ENCODE results near the gene MAP3K14.

MAP3K14 gene

DNA sequence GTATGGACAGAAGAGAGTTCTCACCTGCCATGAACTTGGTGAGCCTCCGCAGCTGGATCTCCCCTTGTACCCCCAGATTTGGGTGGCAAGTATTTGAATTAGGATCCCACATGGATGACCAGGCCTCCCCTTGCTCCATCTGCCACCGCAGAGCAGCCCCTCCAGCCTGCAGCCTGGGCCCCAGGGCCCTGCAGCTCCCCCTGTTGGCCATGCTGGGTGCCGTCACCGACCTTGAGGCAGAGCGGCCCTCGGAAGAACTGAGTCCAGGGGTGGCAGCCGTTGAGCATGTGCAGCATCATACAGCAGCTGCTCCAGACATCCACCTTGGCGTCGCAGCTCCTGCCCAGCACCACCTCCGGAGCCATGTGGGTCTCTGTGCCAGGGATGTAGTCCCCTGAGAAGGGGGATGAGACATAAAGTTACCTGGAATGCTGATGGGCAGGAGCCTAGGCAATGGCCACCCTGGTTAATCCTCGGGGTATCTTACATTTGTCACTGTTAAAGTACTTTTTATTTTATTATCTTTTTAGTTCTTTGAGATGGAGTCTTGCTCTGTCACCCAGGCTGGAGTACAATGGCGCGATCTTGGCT is 45.9 kb downstream of the MAP3K14 start:
- no peak overlapping the region for H3K9ac ChIP-seq (ENCODE audit: low read length)
- H3K9me2 ChIP-seq (replicated peaks; ENCODE audit: insufficient read depth, low read length), result no peaks in the 10 kb centered on the region
- no peaks in the 10 kb centered on the region for H4K20me1 ChIP-seq (ENCODE audit: insufficient read depth, low read length)
- no peaks in the 10 kb centered on the region for H3K27me3 ChIP-seq (replicated peaks; ENCODE audit: insufficient read depth, low read length)
- H3K36me3 ChIP-seq (replicated peaks; ENCODE audit: insufficient read depth, low read length), result peaks cover 4% of the 10 kb centered on the region; the same call in 1 of the 2 replicates
- peak; percentile 18 for DNase-seq
- H2AFZ ChIP-seq (ENCODE audit: low read length), result no peak overlapping the region
- H3K4me2 ChIP-seq (ENCODE audit: low read depth, low read length), result no peak overlapping the region
- H3K79me2 ChIP-seq (ENCODE audit: low read length), result no peaks in the 10 kb centered on the region
- H3K27ac ChIP-seq (ENCODE audit: low read length), result no peak overlapping the region
- H3K4me3 ChIP-seq (ENCODE audit: low read length), result no peak overlapping the region
- H3F3A ChIP-seq (ENCODE audit: insufficient read depth, low read length), result 0 out of 2 replicates have a peak, but pooled peaks cover 3% of the 10 kb centered on the region
- no peaks in the 10 kb centered on the region for H3K4me1 ChIP-seq (ENCODE audit: low read length)
- no peaks in the 10 kb centered on the region for H3K9me3 ChIP-seq (replicated peaks; ENCODE audit: insufficient read depth, low read length)
- no peak for TF ChIP-seq EZH2 (optimal IDR thresholded peaks at IDR 0.05; ENCODE audit: low read depth, low read length)
- TF ChIP-seq, protein P1, sequence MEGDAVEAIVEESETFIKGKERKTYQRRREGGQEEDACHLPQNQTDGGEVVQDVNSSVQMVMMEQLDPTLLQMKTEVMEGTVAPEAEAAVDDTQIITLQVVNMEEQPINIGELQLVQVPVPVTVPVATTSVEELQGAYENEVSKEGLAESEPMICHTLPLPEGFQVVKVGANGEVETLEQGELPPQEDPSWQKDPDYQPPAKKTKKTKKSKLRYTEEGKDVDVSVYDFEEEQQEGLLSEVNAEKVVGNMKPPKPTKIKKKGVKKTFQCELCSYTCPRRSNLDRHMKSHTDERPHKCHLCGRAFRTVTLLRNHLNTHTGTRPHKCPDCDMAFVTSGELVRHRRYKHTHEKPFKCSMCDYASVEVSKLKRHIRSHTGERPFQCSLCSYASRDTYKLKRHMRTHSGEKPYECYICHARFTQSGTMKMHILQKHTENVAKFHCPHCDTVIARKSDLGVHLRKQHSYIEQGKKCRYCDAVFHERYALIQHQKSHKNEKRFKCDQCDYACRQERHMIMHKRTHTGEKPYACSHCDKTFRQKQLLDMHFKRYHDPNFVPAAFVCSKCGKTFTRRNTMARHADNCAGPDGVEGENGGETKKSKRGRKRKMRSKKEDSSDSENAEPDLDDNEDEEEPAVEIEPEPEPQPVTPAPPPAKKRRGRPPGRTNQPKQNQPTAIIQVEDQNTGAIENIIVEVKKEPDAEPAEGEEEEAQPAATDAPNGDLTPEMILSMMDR (IDR thresholded peaks at IDR 0.05; ENCODE audit: low read length), result peak; percentile 60

DNA sequence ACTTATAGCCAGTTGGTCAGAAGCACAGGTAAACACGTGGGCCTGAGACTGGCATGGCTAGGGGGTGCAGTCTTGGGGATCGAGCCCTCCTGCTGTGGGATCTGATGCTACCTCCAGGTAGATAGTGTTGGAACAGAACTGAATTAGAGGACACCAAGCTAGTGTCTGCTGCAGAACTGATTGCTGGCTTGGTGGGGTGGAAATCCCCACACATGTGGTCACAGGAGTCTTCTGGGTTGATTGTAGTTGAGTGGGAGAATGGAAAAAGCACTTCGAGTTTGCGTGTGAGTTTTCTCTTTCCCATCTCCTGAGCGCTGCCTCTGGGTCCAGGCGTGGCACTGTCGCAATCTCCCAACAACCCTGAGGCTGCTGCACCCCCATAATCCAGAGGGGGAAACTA is 46.9 kb downstream of the MAP3K14 start:
- Histone ChIP-seq H3K9me3 (replicated peaks; ENCODE audit: insufficient read depth, low read length) (no peaks in the 10 kb centered on the region), H3K4me2 (ENCODE audit: low read depth, low read length) (no peak overlapping the region), H3K4me3 (ENCODE audit: low read length) (no peak overlapping the region), H2AFZ (ENCODE audit: low read length) (no peak overlapping the region), H4K20me1 (ENCODE audit: insufficient read depth, low read length) (no peaks in the 10 kb centered on the region), H3K27ac (ENCODE audit: low read length) (no peak overlapping the region), H3F3A (ENCODE audit: insufficient read depth, low read length) (0 out of 2 replicates have a peak, but pooled peaks cover 3% of the 10 kb centered on the region), H3K9ac (ENCODE audit: low read length) (no peak overlapping the region), H3K9me2 (replicated peaks; ENCODE audit: insufficient read depth, low read length) (no peaks in the 10 kb centered on the region), H3K79me2 (ENCODE audit: low read length) (no peaks in the 10 kb centered on the region), H3K36me3 (replicated peaks; ENCODE audit: insufficient read depth, low read length) (peaks cover 4% of the 10 kb centered on the region; the same call in 1 of the 2 replicates), H3K27me3 (replicated peaks; ENCODE audit: insufficient read depth, low read length) (no peaks in the 10 kb centered on the region), H3K4me1 (ENCODE audit: low read length) (no peaks in the 10 kb centered on the region)
- DNase-seq, result no peak
- no peak for TF ChIP-seq EZH2 (optimal IDR thresholded peaks at IDR 0.05; ENCODE audit: low read depth, low read length)
- TF ChIP-seq EZH2phosphoT487 (IDR thresholded peaks at IDR 0.05; ENCODE audit: low read length), result no peak
- TF ChIP-seq, protein P1 (IDR thresholded peaks at IDR 0.05; ENCODE audit: low read length), result no peak

DNA sequence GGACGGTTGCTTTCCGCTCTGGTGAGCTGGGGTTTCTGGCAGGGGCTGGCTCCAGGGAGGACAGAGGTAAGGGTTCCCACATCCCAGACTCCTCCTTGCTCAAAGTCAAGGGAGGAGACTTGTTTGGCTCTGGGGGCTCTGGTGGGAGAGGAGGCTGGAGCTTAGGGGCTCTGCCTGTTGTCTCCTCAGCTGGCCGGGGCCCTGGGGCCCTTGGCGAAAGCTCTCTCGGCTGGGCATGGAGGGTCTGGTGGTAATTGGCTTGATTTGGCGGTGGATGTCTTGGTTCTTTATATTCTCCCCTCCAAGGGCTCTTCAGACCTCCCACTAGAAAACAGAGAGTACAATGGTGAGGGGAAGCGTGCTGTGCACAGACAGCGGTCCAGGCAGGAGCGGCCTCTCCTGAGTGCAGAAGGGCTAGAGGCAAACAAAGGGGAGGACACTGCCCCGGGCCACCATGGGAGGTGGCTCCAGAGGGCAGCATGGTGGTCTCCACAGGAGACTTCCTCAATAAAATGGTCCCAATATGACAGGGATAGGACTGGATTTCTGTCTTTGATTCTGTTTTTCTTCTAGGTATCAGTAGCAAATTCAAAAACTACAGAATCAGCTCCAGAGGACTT is 49.3 kb downstream of the MAP3K14 start:
- H2AFZ ChIP-seq (ENCODE audit: low read length), result no peak overlapping the region
- H3K27ac ChIP-seq (ENCODE audit: low read length), result no peak overlapping the region
- no peaks in the 10 kb centered on the region for H3K9me2 ChIP-seq (replicated peaks; ENCODE audit: insufficient read depth, low read length)
- no peaks in the 10 kb centered on the region for H3K27me3 ChIP-seq (replicated peaks; ENCODE audit: insufficient read depth, low read length)
- no peak for TF ChIP-seq EZH2 (optimal IDR thresholded peaks at IDR 0.05; ENCODE audit: low read depth, low read length)
- TF ChIP-seq, protein P1 (IDR thresholded peaks at IDR 0.05; ENCODE audit: low read length), result no peak
- no peak for TF ChIP-seq EZH2phosphoT487 (IDR thresholded peaks at IDR 0.05; ENCODE audit: low read length)
- no peaks in the 10 kb centered on the region for H3K79me2 ChIP-seq (ENCODE audit: low read length)
- H3K9me3 ChIP-seq (replicated peaks; ENCODE audit: insufficient read depth, low read length), result no peaks in the 10 kb centered on the region
- H3F3A ChIP-seq (ENCODE audit: insufficient read depth, low read length), result 0 out of 2 replicates have a peak, but pooled peaks cover 3% of the 10 kb centered on the region
- H3K4me3 ChIP-seq (ENCODE audit: low read length), result no peak overlapping the region
- no peaks in the 10 kb centered on the region; the same call in 1 of the 2 replicates for H3K36me3 ChIP-seq (replicated peaks; ENCODE audit: insufficient read depth, low read length)
- no peaks in the 10 kb centered on the region for H3K4me1 ChIP-seq (ENCODE audit: low read length)
- H3K4me2 ChIP-seq (ENCODE audit: low read depth, low read length), result no peak overlapping the region
- no peak for DNase-seq
- no peak overlapping the region for H3K9ac ChIP-seq (ENCODE audit: low read length)
- no peaks in the 10 kb centered on the region for H4K20me1 ChIP-seq (ENCODE audit: insufficient read depth, low read length)

Measured in MM.1S (cell line).